Heart left ventricle (tissue), 16 donors: ENCODE measurements around the gene AP2A1. TPM values are rescaled to one million over a fixed set of nuclear protein-coding genes. Genes with fewer than 3 reads are reported as not detected.

Experiments used
- ATAC-seq, 4 donors: fragments of 200-7000 bp; cut with Tn5 transposase; one replicate each; pipeline ENCODE4 v1.9.1; 2020 to 2022; ENCODE audit warnings: moderate library complexity in 4 of 4, mild to moderate bottlenecking in 3 of 4, moderate number of reproducible peaks in 1 of 4
- DNase-seq, 5 donors: peaks; one replicate each; pipeline ENCODE4 v3.0.0-alpha.2; 2020
- H3K27ac ChIP-seq, 12 donors: fragments of 200-600 bp; sonication (generic) in 4 of 12; one replicate each; pipeline versions ENCODE4 v1.5.0 to v1.8.0; 2016 to 2022; ENCODE audit warnings: mild to moderate bottlenecking in 2 of 12
- H3K27me3 ChIP-seq, 9 donors: fragments of 200-600 bp; sonication (generic) in 2 of 9; one replicate each; pipeline versions ENCODE4 v1.5.1 to v1.8.0; 2016 to 2022; ENCODE audit warnings: mild to moderate bottlenecking in 3 of 9
- H3K36me3 ChIP-seq, 9 donors: fragments of 200-600 bp; sonication (generic) in 2 of 9; one replicate each; pipeline versions ENCODE4 v1.5.0 to v1.8.0; 2018 to 2022; ENCODE audit warnings: mild to moderate bottlenecking in 2 of 9
- H3K4me1 ChIP-seq, 12 donors: fragments of 200-600 bp; sonication (generic) in 4 of 12; one replicate each; pipeline versions ENCODE4 v1.5.0 to v1.8.0; 2016 to 2022; ENCODE audit warnings: mild to moderate bottlenecking in 3 of 12
- H3K4me3 ChIP-seq, 12 donors: fragments of 200-600 bp; sonication (generic) in 4 of 12; one replicate each; pipeline versions ENCODE4 v1.5.0 to v1.8.0; 2017 to 2022; ENCODE audit warnings: mild to moderate bottlenecking in 9 of 12, moderate library complexity in 4 of 12
- H3K9me3 ChIP-seq, 12 donors: fragments of 200-600 bp; sonication (generic) in 4 of 12; one replicate each; pipeline versions ENCODE4 v1.5.0 to v1.8.0; 2016 to 2022; ENCODE audit warnings: mild to moderate bottlenecking in 1 of 12
- POLR2A ChIP-seq, 2 donors: fragments of 450-650 bp; IDR thresholded peaks; one replicate each; pipeline ENCODE4 v1.6.1; 2017; ENCODE audit warnings: antibody characterized with exemption in 2 of 2, mild to moderate bottlenecking in 2 of 2, moderate library complexity in 2 of 2
- WGBS, 4 donors: extraction: QIAGEN DNeasy Blood & Tissue Kit in 2 of 4; methylation state at CpG; one replicate each; pipeline versions ENCODE4 v1.1.5 to v1.1.7; 2013 to 2018; 5-methylcytosine and 5-hydroxymethylcytosine counted together
- intact Hi-C, 10 donors: fragments of 100-400 bp; cut with DNase I; formaldehyde crosslinking; loops; one replicate each; pipeline versions ENCODE4 v1.11.1 to v1.14.2; 2022
- polyA plus RNA-seq, 2 donors: library from polyadenylated mRNA; stranded (reverse); fragments of 200-250 nt; gene quantifications; one replicate each; pipeline ENCODE4 v1.2.3, GENCODE V29; 2013
- total RNA-seq, 9 donors: library from RNA; depleted of rRNA in 2 of 9; stranded (reverse); fragments of >200 nt in 2 of 9; fragmentation: NEBNext Ultra II Directional in 3 of 9; extraction: Animal tissue kit (Norgen Biotek cat#: 25700) in 3 of 9; gene quantifications; one replicate each; pipeline versions ENCODE4 v1.1.0 to v1.2.4, GENCODE V29; 2016 to 2023
- TF ChIP-seq, protein P1 (sequence below), 12 donors: fragments of 200-600 bp; sonication (generic) in 4 of 12; IDR thresholded peaks; one replicate each; pipeline versions ENCODE4 v1.5.0 to v1.8.0; 2018 to 2022; ENCODE audit warnings: antibody characterized with exemption in 12 of 12, mild to moderate bottlenecking in 5 of 12
- donor health status: ischemic (EF 13 %, LVEDD 7.1; RV severe dilation, severe dysfunction).
- donor health status: healthy with polysubstance abuse.
- donor health status: DM: no; HTN: yes; CAD: no.
- donor health status: DM: no; HTN: no; CAD: no.
- donor health status: ischemic (EF 25% LVEDD 6.9; RV normal size, moderate dysfunction).
- donor health status: ischemic (EF 25% LVEDD 5.7; RV mildly dilated, moderate dysfunction).
- donor health status: healthy.
- donor health status: DM: yes; HTN: yes; CAD: no.
- donor health status: ischemic (EF 35%, LVEDD 5.7; RV mildly dilated, moderate dysfunction).
- donor health status: nonischemic (EF 11% LVEDD 7.7; RV severe dilation, severe dysfunction).
- donor health status: DM: yes; HTN: yes; CAD: no.
- donor health status: PGD.
- donor health status: ischemic (EF 29% LVEDD 5.4; RV normal size, mild dysfunction).
- donor health status: nonischemic (EF 23%, LVEDD 6.1; RV moderate dilation, normal function).

Gene AP2A1
- total and polyA plus RNA-seq, 11 donors: 33.4 to 152 (median 70.5) TPM

DNA sequence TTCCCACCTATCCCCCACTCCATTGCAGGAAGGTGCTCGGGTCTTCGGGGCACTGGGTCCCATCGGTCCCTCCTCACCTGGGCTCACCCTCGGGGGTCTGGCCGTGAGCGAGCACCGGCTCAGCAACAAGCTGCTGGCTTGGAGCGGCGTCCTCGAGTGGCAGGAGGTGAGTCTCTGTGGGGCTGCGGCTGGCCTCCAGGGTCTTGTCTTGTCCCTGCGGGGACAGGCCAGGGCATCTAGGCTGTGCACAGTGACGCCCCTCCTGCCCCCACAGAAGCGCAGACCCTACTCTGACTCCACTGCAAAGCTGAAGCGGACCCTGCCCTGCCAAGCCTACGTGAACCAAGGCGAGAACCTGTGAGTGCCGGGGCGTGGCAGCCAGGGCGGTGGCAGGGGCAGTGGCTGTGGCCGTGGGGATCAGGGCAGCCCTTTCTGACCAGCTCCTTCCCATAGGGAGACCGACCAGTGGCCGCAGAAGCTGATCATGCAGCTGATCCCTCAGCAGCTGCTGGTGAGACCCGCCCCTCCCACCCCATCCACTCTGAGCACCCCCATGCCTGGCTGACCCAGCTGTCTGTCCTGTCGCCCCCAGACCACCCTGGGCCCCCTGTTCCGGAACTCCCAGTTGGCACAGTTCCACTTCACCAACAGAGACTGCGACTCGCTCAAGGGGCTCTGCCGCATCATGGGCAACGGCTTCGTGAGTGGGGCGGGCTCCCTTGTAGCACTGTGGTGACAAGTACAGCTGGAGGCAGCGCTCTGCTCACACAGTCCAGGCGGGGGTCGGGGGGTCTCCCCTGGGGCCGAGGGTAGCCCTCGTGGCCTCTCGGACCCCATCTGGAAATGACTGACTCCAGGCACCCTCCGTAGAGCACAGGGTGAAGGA is 87.8 kb downstream of the AP2A1 start:
- peak in 1 of 5 donors; percentile 65 for DNase-seq
- intact Hi-C loops: loop anchor here in 6 of 10 donors (5.0 kb wide), 3 partner anchors 32 to 42 kb away; partner anchors contain the start of genes MED25 (in 3 of the 6) and FUZ (in 1 of the 6)
- peak overlapping the region in 1 of 12 donors; percentile 24 for H3K27ac ChIP-seq

DNA sequence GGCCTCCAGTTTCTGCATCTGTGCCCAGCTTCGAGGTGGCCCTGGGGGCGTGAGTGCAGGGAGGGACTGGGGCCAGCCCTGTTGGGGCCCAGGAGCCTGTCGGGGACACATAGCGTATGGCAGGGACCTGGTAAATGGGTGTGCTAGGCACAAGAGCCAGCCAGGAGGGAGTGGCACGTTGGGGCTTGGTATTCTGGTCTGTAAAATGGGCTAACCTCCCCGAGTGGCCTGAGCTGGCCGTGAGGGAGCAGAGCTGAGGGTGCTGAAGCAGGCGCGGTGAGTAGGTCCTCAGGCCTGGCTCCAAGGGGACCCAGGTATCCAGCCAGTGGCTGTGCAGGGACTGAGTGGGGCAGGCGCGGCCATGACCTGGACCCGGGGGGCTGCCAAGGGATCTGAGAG is 88.5 kb downstream of the AP2A1 start:
- Histone ChIP-seq H3K27ac (peak overlapping the region in 1 of 12 donors; percentile 24), H3K4me1 (peaks cover 3 to 26% (median 20%) of the 10 kb centered on the region in 12 donors), H3K9me3 (no peaks in the 10 kb centered on the region), H3K27me3 (no peaks in the 10 kb centered on the region), H3K4me3 (no peak overlapping the region), H3K36me3 (peaks cover 0 to 60% (median 54%) of the 10 kb centered on the region in 9 donors)
- DNase-seq (no peak), ATAC-seq (no peak)
- intact Hi-C loops: loop anchor here in 2 of 10 donors (5.0 kb wide), 1 partner anchor 33 kb away; no protein-coding TSS in a partner anchor
- TF ChIP-seq, protein P1, sequence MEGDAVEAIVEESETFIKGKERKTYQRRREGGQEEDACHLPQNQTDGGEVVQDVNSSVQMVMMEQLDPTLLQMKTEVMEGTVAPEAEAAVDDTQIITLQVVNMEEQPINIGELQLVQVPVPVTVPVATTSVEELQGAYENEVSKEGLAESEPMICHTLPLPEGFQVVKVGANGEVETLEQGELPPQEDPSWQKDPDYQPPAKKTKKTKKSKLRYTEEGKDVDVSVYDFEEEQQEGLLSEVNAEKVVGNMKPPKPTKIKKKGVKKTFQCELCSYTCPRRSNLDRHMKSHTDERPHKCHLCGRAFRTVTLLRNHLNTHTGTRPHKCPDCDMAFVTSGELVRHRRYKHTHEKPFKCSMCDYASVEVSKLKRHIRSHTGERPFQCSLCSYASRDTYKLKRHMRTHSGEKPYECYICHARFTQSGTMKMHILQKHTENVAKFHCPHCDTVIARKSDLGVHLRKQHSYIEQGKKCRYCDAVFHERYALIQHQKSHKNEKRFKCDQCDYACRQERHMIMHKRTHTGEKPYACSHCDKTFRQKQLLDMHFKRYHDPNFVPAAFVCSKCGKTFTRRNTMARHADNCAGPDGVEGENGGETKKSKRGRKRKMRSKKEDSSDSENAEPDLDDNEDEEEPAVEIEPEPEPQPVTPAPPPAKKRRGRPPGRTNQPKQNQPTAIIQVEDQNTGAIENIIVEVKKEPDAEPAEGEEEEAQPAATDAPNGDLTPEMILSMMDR (IDR thresholded peaks at IDR 0.05): no peak
- no peak for TF ChIP-seq POLR2A (IDR thresholded peaks at IDR 0.05)
- WGBS, 4 donors: 88 to 92% (median 90%) methylated on average over 12 of the region's 12 CpGs

More for the DNA sequence above, 87.8 kb downstream of the AP2A1 start:
- Histone ChIP-seq H3K36me3 (peaks cover 0 to 54% (median 48%) of the 10 kb centered on the region in 9 donors), H3K4me3 (no peak overlapping the region), H3K9me3 (no peaks in the 10 kb centered on the region), H3K27me3 (no peaks in the 10 kb centered on the region), H3K4me1 (peaks cover 3 to 31% (median 25%) of the 10 kb centered on the region in 12 donors)
- no peak for TF ChIP-seq POLR2A (IDR thresholded peaks at IDR 0.05)
- TF ChIP-seq, protein P1 (IDR thresholded peaks at IDR 0.05): no peak
- 87 to 91% (median 89%) methylated on average over 18 to 39 of the region's 39 CpGs for WGBS, 4 donors
- no peak for ATAC-seq

DNA sequence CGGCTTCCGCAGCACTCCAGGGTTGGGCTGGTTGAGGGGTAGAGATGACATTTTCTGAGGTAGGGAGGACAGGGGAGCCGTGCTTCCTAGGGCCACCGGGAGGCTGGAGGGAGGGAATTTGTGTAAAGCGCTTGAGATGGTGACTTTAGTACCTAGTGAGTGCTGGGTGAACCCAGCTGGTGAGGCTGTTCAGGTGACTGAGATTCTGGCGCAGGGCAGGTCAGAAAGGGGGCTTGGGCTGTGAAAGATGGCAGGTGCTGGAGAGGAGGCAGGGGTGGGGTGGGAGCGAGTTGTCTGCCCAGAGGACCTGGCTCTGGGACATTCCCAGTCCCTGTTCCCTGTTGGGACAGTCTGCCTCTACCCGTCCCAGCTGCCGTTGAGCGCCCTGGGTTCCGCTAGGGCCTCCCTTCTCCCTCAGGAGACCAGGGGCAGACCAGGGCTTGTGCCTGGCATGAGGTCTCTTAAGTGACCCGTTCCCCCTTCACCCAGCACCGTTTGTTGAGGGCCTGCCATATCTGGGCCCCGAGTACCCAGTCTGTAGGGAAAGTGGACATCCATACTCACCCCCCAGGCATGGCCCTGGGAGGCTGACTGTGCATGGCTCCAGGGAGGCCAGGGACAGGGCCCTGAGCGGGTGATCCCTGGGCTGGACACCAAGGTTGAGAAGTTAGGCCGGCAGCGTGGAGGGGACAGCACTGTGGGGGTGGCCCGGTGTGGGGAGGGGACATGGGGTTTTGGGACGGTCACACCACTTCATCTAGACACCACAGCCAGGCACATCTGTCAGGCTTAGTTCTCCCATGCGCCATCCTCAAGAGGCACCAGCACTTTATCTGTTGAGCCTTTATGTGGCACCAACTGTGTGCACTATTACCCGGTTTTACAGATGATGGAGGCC is 89.1 kb downstream of the AP2A1 start:
- ATAC-seq (no peak), DNase-seq (no peak)
- no peaks in the 10 kb centered on the region for H3K9me3 ChIP-seq
- peaks cover 0 to 67% (median 61%) of the 10 kb centered on the region in 9 donors for H3K36me3 ChIP-seq
- intact Hi-C loops: loop anchor here in 2 of 10 donors (5.0 kb wide), 1 partner anchor 34 kb away; no protein-coding TSS in a partner anchor
- peaks cover 3 to 28% (median 21%) of the 10 kb centered on the region in 12 donors for H3K4me1 ChIP-seq
- H3K27ac ChIP-seq: peak overlapping the region in 1 of 12 donors; percentile 24
- H3K4me3 ChIP-seq: no peak overlapping the region
- 80 to 86% (median 83%) methylated on average over 17 to 21 of the region's 21 CpGs for WGBS, 4 donors
- no peak for TF ChIP-seq POLR2A (IDR thresholded peaks at IDR 0.05)
- TF ChIP-seq, protein P1 (IDR thresholded peaks at IDR 0.05): no peak
- H3K27me3 ChIP-seq: no peaks in the 10 kb centered on the region
